ENCODE measurements around the gene ASAP2.

ASAP2 gene

GRCh38 chr2:9359463-9359862 lies 152.9 kb downstream of the ASAP2 start:
- no peak overlapping the region for H3K9ac ChIP-seq (ENCODE audit: low read depth, low read length, poor library complexity, severe bottlenecking)
- H3F3A ChIP-seq (ENCODE audit: low read depth), result no peaks in the 10 kb centered on the region
- no peaks in the 10 kb centered on the region for H4K20me1 ChIP-seq (ENCODE audit: insufficient read depth, low read length, poor library complexity, severe bottlenecking)
- no peak overlapping the region for H2AFZ ChIP-seq (ENCODE audit: low read length)
- no peak overlapping the region for H3K4me2 ChIP-seq (ENCODE audit: low read depth, low read length, poor library complexity, severe bottlenecking)
- no peaks in the 10 kb centered on the region for H3K27me3 ChIP-seq (ENCODE audit: insufficient read depth, low read length, poor library complexity, severe bottlenecking)
- no peaks in the 10 kb centered on the region for H3K9me3 ChIP-seq (ENCODE audit: insufficient read depth, low read depth, low read length)
- TF ChIP-seq, protein P1, sequence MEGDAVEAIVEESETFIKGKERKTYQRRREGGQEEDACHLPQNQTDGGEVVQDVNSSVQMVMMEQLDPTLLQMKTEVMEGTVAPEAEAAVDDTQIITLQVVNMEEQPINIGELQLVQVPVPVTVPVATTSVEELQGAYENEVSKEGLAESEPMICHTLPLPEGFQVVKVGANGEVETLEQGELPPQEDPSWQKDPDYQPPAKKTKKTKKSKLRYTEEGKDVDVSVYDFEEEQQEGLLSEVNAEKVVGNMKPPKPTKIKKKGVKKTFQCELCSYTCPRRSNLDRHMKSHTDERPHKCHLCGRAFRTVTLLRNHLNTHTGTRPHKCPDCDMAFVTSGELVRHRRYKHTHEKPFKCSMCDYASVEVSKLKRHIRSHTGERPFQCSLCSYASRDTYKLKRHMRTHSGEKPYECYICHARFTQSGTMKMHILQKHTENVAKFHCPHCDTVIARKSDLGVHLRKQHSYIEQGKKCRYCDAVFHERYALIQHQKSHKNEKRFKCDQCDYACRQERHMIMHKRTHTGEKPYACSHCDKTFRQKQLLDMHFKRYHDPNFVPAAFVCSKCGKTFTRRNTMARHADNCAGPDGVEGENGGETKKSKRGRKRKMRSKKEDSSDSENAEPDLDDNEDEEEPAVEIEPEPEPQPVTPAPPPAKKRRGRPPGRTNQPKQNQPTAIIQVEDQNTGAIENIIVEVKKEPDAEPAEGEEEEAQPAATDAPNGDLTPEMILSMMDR (conservative IDR thresholded peaks at IDR 0.05; ENCODE audit: low read length), result no peak
- no peak for TF ChIP-seq EZH2phosphoT487 (IDR thresholded peaks at IDR 0.05; ENCODE audit: borderline replicate concordance)
- H3K4me3 ChIP-seq (ENCODE audit: low read length, poor library complexity, severe bottlenecking), result no peak overlapping the region
- no peaks in the 10 kb centered on the region for H3K9me2 ChIP-seq (replicated peaks; ENCODE audit: low read depth, low read length)
- peaks cover 41% of the 10 kb centered on the region; the same call in 1 of the 2 replicates for H3K36me3 ChIP-seq (ENCODE audit: insufficient read depth, low read length)
- H3K79me2 ChIP-seq (ENCODE audit: insufficient read depth, low read length), result no peaks in the 10 kb centered on the region
- H3K4me1 ChIP-seq (ENCODE audit: insufficient read depth, low read length, poor library complexity, severe bottlenecking), result no peaks in the 10 kb centered on the region

DNA sequence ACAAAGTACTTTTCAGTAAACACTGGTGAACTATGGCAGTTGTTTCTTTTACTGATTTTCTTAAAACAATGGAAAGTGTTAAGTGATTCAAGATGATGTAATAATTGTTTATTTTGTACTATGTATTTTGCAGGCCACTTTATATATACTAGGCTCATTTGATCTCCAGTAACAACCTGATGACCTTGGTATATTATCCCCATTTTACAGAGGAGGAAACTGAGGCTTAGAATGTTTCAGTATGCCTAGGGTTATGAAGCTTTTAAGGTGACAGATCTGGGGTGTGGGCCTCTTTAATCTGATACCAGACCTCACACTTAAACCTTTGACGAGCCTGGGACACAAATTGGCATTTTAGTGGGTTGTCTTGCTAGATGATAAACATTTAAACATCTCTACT lies 153.5 kb downstream of the ASAP2 start:
- Histone ChIP-seq H3K4me2 (ENCODE audit: low read depth, low read length, poor library complexity, severe bottlenecking) (no peak overlapping the region), H3F3A (ENCODE audit: low read depth) (no peaks in the 10 kb centered on the region)

GRCh38 chr2:9360701-9361100 lies 154.1 kb downstream of the ASAP2 start:
- Histone ChIP-seq H2AFZ (ENCODE audit: low read length) (no peak overlapping the region), H3K36me3 (ENCODE audit: insufficient read depth, low read length) (peaks cover 41% of the 10 kb centered on the region; the same call in 1 of the 2 replicates), H3K27me3 (ENCODE audit: insufficient read depth, low read length, poor library complexity, severe bottlenecking) (no peaks in the 10 kb centered on the region), H3K79me2 (ENCODE audit: insufficient read depth, low read length) (no peaks in the 10 kb centered on the region), H3K9me3 (ENCODE audit: insufficient read depth, low read depth, low read length) (no peaks in the 10 kb centered on the region), H3K4me3 (ENCODE audit: low read length, poor library complexity, severe bottlenecking) (no peak overlapping the region), H3K9ac (ENCODE audit: low read depth, low read length, poor library complexity, severe bottlenecking) (no peak overlapping the region), H4K20me1 (ENCODE audit: insufficient read depth, low read length, poor library complexity, severe bottlenecking) (no peaks in the 10 kb centered on the region), H3F3A (ENCODE audit: low read depth) (no peaks in the 10 kb centered on the region), H3K4me1 (ENCODE audit: insufficient read depth, low read length, poor library complexity, severe bottlenecking) (no peaks in the 10 kb centered on the region), H3K9me2 (replicated peaks; ENCODE audit: low read depth, low read length) (no peaks in the 10 kb centered on the region), H3K4me2 (ENCODE audit: low read depth, low read length, poor library complexity, severe bottlenecking) (no peak overlapping the region)
- TF ChIP-seq, protein P1 (conservative IDR thresholded peaks at IDR 0.05; ENCODE audit: low read length), result no peak
- TF ChIP-seq EZH2phosphoT487 (IDR thresholded peaks at IDR 0.05; ENCODE audit: borderline replicate concordance), result no peak

More for the DNA sequence above, 153.5 kb downstream of the ASAP2 start:
- Histone ChIP-seq H3K9me3 (ENCODE audit: insufficient read depth, low read depth, low read length) (no peaks in the 10 kb centered on the region), H3K36me3 (ENCODE audit: insufficient read depth, low read length) (peaks cover 41% of the 10 kb centered on the region; the same call in 1 of the 2 replicates), H3K79me2 (ENCODE audit: insufficient read depth, low read length) (no peaks in the 10 kb centered on the region), H2AFZ (ENCODE audit: low read length) (no peak overlapping the region), H3K9ac (ENCODE audit: low read depth, low read length, poor library complexity, severe bottlenecking) (no peak overlapping the region), H4K20me1 (ENCODE audit: insufficient read depth, low read length, poor library complexity, severe bottlenecking) (no peaks in the 10 kb centered on the region), H3K27me3 (ENCODE audit: insufficient read depth, low read length, poor library complexity, severe bottlenecking) (no peaks in the 10 kb centered on the region), H3K9me2 (replicated peaks; ENCODE audit: low read depth, low read length) (no peaks in the 10 kb centered on the region), H3K4me3 (ENCODE audit: low read length, poor library complexity, severe bottlenecking) (no peak overlapping the region), H3K4me1 (ENCODE audit: insufficient read depth, low read length, poor library complexity, severe bottlenecking) (no peaks in the 10 kb centered on the region)
- TF ChIP-seq, protein P1 (conservative IDR thresholded peaks at IDR 0.05; ENCODE audit: low read length), result no peak
- no peak for TF ChIP-seq EZH2phosphoT487 (IDR thresholded peaks at IDR 0.05; ENCODE audit: borderline replicate concordance)
